ENCODE results near the gene UNC13C.

UNC13C gene

GRCh38 chr15:54035616-54036015 lies 57.4 kb downstream of the UNC13C start:
- H3K27ac ChIP-seq, result peak overlapping the region; percentile 34; the same call in 1 of the 2 replicates
- TF ChIP-seq ZFX (IDR thresholded peaks at IDR 0.05) (no peak), CTCF (conservative IDR thresholded peaks at IDR 0.05) (no peak)

GRCh38 chr15:54045397-54045796 lies 67.2 kb downstream of the UNC13C start:
- H3K27ac ChIP-seq, result no peak overlapping the region
- TF ChIP-seq ZFX (IDR thresholded peaks at IDR 0.05) (no peak), CTCF (conservative IDR thresholded peaks at IDR 0.05) (no peak)

- no peak for TF ChIP-seq CTCF (conservative IDR thresholded peaks at IDR 0.05)
- TF ChIP-seq ZFX (IDR thresholded peaks at IDR 0.05), result no peak
- H3K27ac ChIP-seq, result no peak overlapping the region
These were observed 67.9 kb downstream of the UNC13C start for GRCh38 chr15:54046093-54046492.

GRCh38 chr15:54064365-54064764 lies 86.1 kb downstream of the UNC13C start:
- H3K27ac ChIP-seq, result no peak overlapping the region
- TF ChIP-seq ZFX (IDR thresholded peaks at IDR 0.05) (no peak), CTCF (conservative IDR thresholded peaks at IDR 0.05) (no peak)

DNA sequence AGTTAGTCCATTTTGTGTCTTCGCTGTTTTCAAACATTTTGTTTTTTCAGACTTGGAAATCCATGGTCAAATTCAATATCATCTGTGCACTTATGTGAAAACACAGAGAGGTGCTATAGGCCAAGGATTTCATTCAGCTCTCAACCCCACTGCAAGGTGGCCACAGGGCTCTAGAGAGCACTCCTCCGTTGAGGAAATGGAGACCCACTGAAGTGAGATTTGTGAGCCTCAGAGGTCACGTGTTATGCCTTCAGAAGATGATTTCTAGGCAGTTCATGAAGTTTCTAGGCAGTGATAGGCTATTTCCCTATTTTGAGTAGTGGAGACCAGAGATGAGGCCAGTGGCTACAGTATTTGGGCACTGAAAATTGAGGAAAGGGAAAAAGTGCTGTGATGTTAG lies 88.2 kb downstream of the UNC13C start:
- TF ChIP-seq ZFX (IDR thresholded peaks at IDR 0.05) (no peak), CTCF (conservative IDR thresholded peaks at IDR 0.05) (no peak)
- H3K27ac ChIP-seq, result no peak overlapping the region

- H3K27ac ChIP-seq, result no peak overlapping the region
- TF ChIP-seq CTCF (conservative IDR thresholded peaks at IDR 0.05) (peak; percentile 91), ZFX (IDR thresholded peaks at IDR 0.05) (no peak)
These were observed 104.7 kb downstream of the UNC13C start for GRCh38 chr15:54082836-54083492.

GRCh38 chr15:54083501-54083900 lies 105.3 kb downstream of the UNC13C start:
- TF ChIP-seq ZFX (IDR thresholded peaks at IDR 0.05), result no peak
- TF ChIP-seq CTCF (conservative IDR thresholded peaks at IDR 0.05), result no peak
- no peak overlapping the region for H3K27ac ChIP-seq
